ENCODE measurements around the gene UCP3. TPM values are rescaled to one million over a fixed set of nuclear protein-coding genes. Genes with fewer than 3 reads are reported as not detected.

UCP3 gene
- total and polyA plus RNA-seq, 9 donors = 0.70 to 2.2 (median 1.1) TPM

GRCh38 chr11:73976451-73977151 lies 32.3 kb downstream of the UCP3 start:
- no peaks in the 10 kb centered on the region for H3K9me3 ChIP-seq
- intact Hi-C loops (cut with DNase I) = no loop called here
- H3K36me3 ChIP-seq = no peaks in the 10 kb centered on the region
- no peak overlapping the region for H3K4me3 ChIP-seq
- no peaks in the 10 kb centered on the region for H3K27me3 ChIP-seq
- TF ChIP-seq POLR2A (IDR thresholded peaks at IDR 0.05) (no peak), CTCF (IDR thresholded peaks at IDR 0.05) (no peak), EP300 (IDR thresholded peaks at IDR 0.05) (no peak)
- no peaks in the 10 kb centered on the region for H3K4me1 ChIP-seq (ENCODE audit: insufficient read depth)
- no peak for DNase-seq
- 95 to 96% (median 95%) methylated on average over 14 of the region's 14 CpGs for WGBS, 3 donors
- no peak overlapping the region for H3K27ac ChIP-seq

GRCh38 chr11:73975479-73975757 lies 33.5 kb downstream of the UCP3 start:
- intact Hi-C loops (cut with DNase I) = loop anchor here in 1 of 4 donors (2.0 kb wide), 1 partner anchor 19 kb away; no protein-coding TSS in a partner anchor
- H3K36me3 ChIP-seq = no peaks in the 10 kb centered on the region
- no peak overlapping the region for H3K27ac ChIP-seq
- H3K4me1 ChIP-seq (ENCODE audit: insufficient read depth) = no peaks in the 10 kb centered on the region
- H3K4me3 ChIP-seq = no peak overlapping the region
- H3K9me3 ChIP-seq = no peaks in the 10 kb centered on the region
- TF ChIP-seq POLR2A (IDR thresholded peaks at IDR 0.05) (no peak), CTCF (IDR thresholded peaks at IDR 0.05) (no peak), EP300 (IDR thresholded peaks at IDR 0.05) (no peak)
- WGBS, 3 donors = 93 to 97% (median 94%) methylated on average over 6 of the region's 6 CpGs
- peak in 1 of 5 donors; percentile 11 for DNase-seq
- H3K27me3 ChIP-seq = no peaks in the 10 kb centered on the region

- Histone ChIP-seq H3K9me3 (no peaks in the 10 kb centered on the region), H3K27me3 (no peaks in the 10 kb centered on the region), H3K36me3 (no peaks in the 10 kb centered on the region), H3K27ac (no peak overlapping the region), H3K4me1 (ENCODE audit: insufficient read depth) (no peaks in the 10 kb centered on the region), H3K4me3 (no peak overlapping the region)
- no peak for DNase-seq
- intact Hi-C loops (cut with DNase I) = loop anchor here in 1 of 4 donors (2.0 kb wide), 1 partner anchor 20 kb away; no protein-coding TSS in a partner anchor
- TF ChIP-seq EP300 (IDR thresholded peaks at IDR 0.05) = no peak
- TF ChIP-seq CTCF (IDR thresholded peaks at IDR 0.05) = no peak
- no peak for TF ChIP-seq POLR2A (IDR thresholded peaks at IDR 0.05)
- WGBS, 3 donors = 88 to 92% (median 91%) methylated on average over 13 of the region's 13 CpGs
These were observed 34.0 kb downstream of the UCP3 start for GRCh38 chr11:73974604-73975478.

GRCh38 chr11:73972620-73973449 lies 36.0 kb downstream of the UCP3 start:
- TF ChIP-seq CTCF (IDR thresholded peaks at IDR 0.05) (no peak), POLR2A (IDR thresholded peaks at IDR 0.05) (no peak), EP300 (IDR thresholded peaks at IDR 0.05) (no peak)
- Histone ChIP-seq H3K27me3 (no peaks in the 10 kb centered on the region), H3K36me3 (no peaks in the 10 kb centered on the region), H3K4me1 (ENCODE audit: insufficient read depth) (no peaks in the 10 kb centered on the region), H3K9me3 (no peaks in the 10 kb centered on the region), H3K27ac (no peak overlapping the region), H3K4me3 (no peak overlapping the region)
- WGBS, 3 donors = 84% methylated on average over 11 of the region's 11 CpGs
- DNase-seq = no peak
- intact Hi-C loops (cut with DNase I) = no loop called here
